GM12891 (cell line): ENCODE data around the gene POU2F2.

Source experiments
- PAX5 ChIP-seq: IDR thresholded peaks from 2 replicates; pipeline ENCODE4 v1.6.1; 2011; ENCODE audit warnings: low read length, moderate library complexity, mild to moderate bottlenecking; ENCODE audit not compliant: insufficient read depth, severe bottlenecking
- POLR2A ChIP-seq: IDR thresholded peaks from 2 replicates; pipeline ENCODE4 v1.6.1; 2011; ENCODE audit warnings: low read depth, low read length, control low read depth
- POLR2AphosphoS5 ChIP-seq: IDR thresholded peaks from 2 replicates; pipeline ENCODE4 v1.6.1; 2011; ENCODE audit warnings: low read depth, low read length, control low read depth
- POU2F2 ChIP-seq: IDR thresholded peaks from 2 replicates; pipeline ENCODE4 v1.6.1; 2011; ENCODE audit warnings: low read depth, mild to moderate bottlenecking, control low read depth, low read length, moderate library complexity
- SPI1 ChIP-seq: IDR thresholded peaks from 2 replicates; pipeline ENCODE4 v1.6.1; 2011; ENCODE audit warnings: low read depth, low read length, control low read depth
- TAF1 ChIP-seq: IDR thresholded peaks from 2 replicates; pipeline ENCODE4 v1.6.1; 2011; ENCODE audit warnings: low read depth, low read length, control low read depth

DNA sequence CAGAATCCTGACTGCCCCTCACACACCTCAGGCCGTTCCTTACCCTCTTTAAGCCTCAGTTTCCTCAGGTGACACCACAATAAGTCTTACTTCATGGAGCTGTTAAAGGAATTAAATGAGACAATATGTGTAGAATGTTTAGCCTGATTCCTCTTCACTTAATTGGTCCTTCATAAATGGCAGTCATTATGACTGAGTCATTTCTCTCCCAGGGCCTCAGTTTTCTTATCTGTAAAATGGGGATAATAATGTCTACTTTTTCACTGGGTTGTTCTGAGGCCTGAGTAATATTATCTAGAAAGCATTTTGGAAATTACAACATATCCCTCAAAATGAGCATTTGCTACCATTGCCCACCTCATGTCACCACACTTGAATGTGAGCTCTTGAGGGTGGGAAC is 21.6 kb downstream of the POU2F2 start:
- TF ChIP-seq POLR2AphosphoS5 (no peak), POLR2A (no peak), SPI1 (no peak), PAX5 (no peak), TAF1 (no peak), POU2F2 (no peak)
